ENCODE data around the gene HPDL.

GRCh38 chr1:45348966-45349677 is 22.4 kb downstream of the HPDL start:
- TF ChIP-seq CTCF (IDR thresholded peaks at IDR 0.05) = no peak
- TF ChIP-seq EZH2phosphoT487 (IDR thresholded peaks at IDR 0.05) = no peak

Measured in neural progenitor cell (in vitro differentiated cells).